ENCODE data around the gene GAPVD1. TPM values are rescaled to one million over a fixed set of nuclear protein-coding genes. Genes with fewer than 3 reads are reported as not detected.
A peak's percentile ranks its signal among the peaks of the same experiment; 100 is the strongest.

The GAPVD1 gene
- total and polyA plus RNA-seq, 2 of the 13 experiments (the other 11 are each of a cell fraction or from before 2014, with no cell fraction given) = 11.1 to 33.2 TPM

- TF ChIP-seq ZNF333 (CRISPR knock-in tag; IDR thresholded peaks at IDR 0.05; ENCODE audit: borderline replicate concordance) = no peak
- TF ChIP-seq ZNF777 (CRISPR knock-in tag; IDR thresholded peaks at IDR 0.05) = no peak
Observed at GRCh38 chr9:125410522-125410894, 148.9 kb downstream of the GAPVD1 start (continued).

- Histone ChIP-seq H3K4me3 (replicated peaks in 1 of 3; ENCODE audit: insufficient read depth in 1 of 3, low read depth in 2 of 3, low read length in 3 of 3) (peak overlapping the region in 1 of 3 experiments; percentile 2; a peak in 1 of 6 replicates), H2AFZ (ENCODE audit: low read length) (no peak overlapping the region)
- in situ Hi-C loops (cut with HindIII; ENCODE audit: extremely low pct_ligation_motif_present, low pct_unique_long_range_greater_than_20kb) = no loop called here
Observed at GRCh38 chr9:125411171-125411756, 149.6 kb downstream of the GAPVD1 start.

GRCh38 chr9:125412166-125412565 lies 150.5 kb downstream of the GAPVD1 start:
- no peak for FAIRE-seq
- POLR2A ChIA-PET = no interaction called here
- BruUV-seq (replicated peaks) = no TSS peak
- TF ChIP-seq HNRNPK (IDR thresholded peaks at IDR 0.05; ENCODE audit: low read depth, low read length, poor library complexity, severe bottlenecking) (no peak), ZNF547 (CRISPR knock-in tag; IDR thresholded peaks at IDR 0.05) (no peak), NCOA1 (CRISPR knock-in tag; IDR thresholded peaks at IDR 0.05) (no peak), GATAD2A (CRISPR knock-in tag; IDR thresholded peaks at IDR 0.05) (no peak), MAFF (IDR thresholded peaks at IDR 0.05; ENCODE audit: low read depth, low read length) (no peak), RFXANK (CRISPR knock-in tag; IDR thresholded peaks at IDR 0.05) (no peak), ZNF780A (CRISPR knock-in tag; IDR thresholded peaks at IDR 0.05) (no peak), RARA (CRISPR knock-in tag; IDR thresholded peaks at IDR 0.05) (no peak), BCL3 (CRISPR knock-in tag; IDR thresholded peaks at IDR 0.05) (no peak), ZNF3 (CRISPR knock-in tag; IDR thresholded peaks at IDR 0.05) (no peak), SCMH1 (CRISPR knock-in tag; IDR thresholded peaks at IDR 0.05; ENCODE audit: borderline replicate concordance) (no peak), MEIS1 (CRISPR knock-in tag; IDR thresholded peaks at IDR 0.05; ENCODE audit: borderline replicate concordance) (no peak), ZNF614 (CRISPR knock-in tag; IDR thresholded peaks at IDR 0.05; ENCODE audit: borderline replicate concordance) (no peak), SP4 (CRISPR knock-in tag; IDR thresholded peaks at IDR 0.05) (no peak)

More at GRCh38 chr9:125411171-125411756, 149.6 kb downstream of the GAPVD1 start:
- TF ChIP-seq CBX1 (IDR thresholded peaks at IDR 0.05; ENCODE audit: low read depth) (no peak), ZNF629 (CRISPR knock-in tag; conservative IDR thresholded peaks at IDR 0.05) (peak; percentile 59; the same call in 1 of the 2 replicates), ISX (CRISPR knock-in tag; conservative IDR thresholded peaks at IDR 0.05) (no peak), TCF7L2 (IDR thresholded peaks at IDR 0.05; ENCODE audit: low read depth, low read length) (no peak)
- ChIA-PET POLR2A (no interaction called here), CTCF (ENCODE audit: low intra/inter-chr PET ratio, low total read pairs) (no interaction called here)
- Histone ChIP-seq H3K27me3 (ENCODE audit: control insufficient read depth in 1 of 2, insufficient read depth in 2 of 2, low read length in 2 of 2) (peaks cover 0 to 20% of the 10 kb centered on the region in 2 experiments; a peak in 4 of 5 replicates), H3K4me2 (ENCODE audit: low read depth, low read length) (no peak overlapping the region), H3K27ac (ENCODE audit: extremely low read length, insufficient read depth, low read length) (no peak overlapping the region), H3K9me3 (ENCODE audit: low read length) (no peaks in the 10 kb centered on the region), H3K4me1 (ENCODE audit: insufficient read depth, low read length) (peaks cover 46% of the 10 kb centered on the region), H3K36me3 (replicated peaks in 1 of 2; ENCODE audit: control insufficient read depth in 1 of 2, insufficient read depth in 2 of 2, low read length in 2 of 2) (no peaks in the 10 kb centered on the region), H3K79me2 (ENCODE audit: insufficient read depth, low read length) (no peaks in the 10 kb centered on the region), H3K9ac (ENCODE audit: insufficient read depth, low read depth, low read length) (no peak overlapping the region), H4K20me1 (ENCODE audit: insufficient read depth, low read length) (no peaks in the 10 kb centered on the region)
- no peak for ATAC-seq
- FAIRE-seq = no peak
- BruUV-seq (replicated peaks) = no TSS peak
- intact Hi-C loops (cut with micrococcal nuclease; ENCODE audit: unreplicated experiment) = no loop called here
- WGBS (ENCODE audit: low lambda C conversion rate) = 33% methylated on average over 9 of the region's 14 CpGs
- DNase-seq (ENCODE audit: low spot score) = no peak

More at GRCh38 chr9:125412166-125412565, 150.5 kb downstream of the GAPVD1 start:
- H3K4me2 ChIP-seq (ENCODE audit: low read depth, low read length) = peak overlapping the region; percentile 50; the same call in 1 of the 2 replicates
- ATAC-seq (no peak), DNase-seq (ENCODE audit: low spot score) (no peak)
- H3K4me3 ChIP-seq (replicated peaks in 1 of 3; ENCODE audit: insufficient read depth in 1 of 3, low read depth in 2 of 3, low read length in 3 of 3) = no peak overlapping the region
- no peaks in the 10 kb centered on the region for H3K9me3 ChIP-seq (ENCODE audit: low read length)
- no peak overlapping the region for H2AFZ ChIP-seq (ENCODE audit: low read length)
- H4K20me1 ChIP-seq (ENCODE audit: insufficient read depth, low read length) = no peaks in the 10 kb centered on the region
- no peak overlapping the region for H3K9ac ChIP-seq (ENCODE audit: insufficient read depth, low read depth, low read length)
- in situ Hi-C loops (cut with HindIII; ENCODE audit: extremely low pct_ligation_motif_present, low pct_unique_long_range_greater_than_20kb) = no loop called here
- CTCF ChIA-PET (ENCODE audit: low intra/inter-chr PET ratio, low total read pairs) = no interaction called here
- H3K36me3 ChIP-seq (replicated peaks in 1 of 2; ENCODE audit: control insufficient read depth in 1 of 2, insufficient read depth in 2 of 2, low read length in 2 of 2) = no peaks in the 10 kb centered on the region
- intact Hi-C loops (cut with micrococcal nuclease; ENCODE audit: unreplicated experiment) = no loop called here
- no peak overlapping the region for H3K27ac ChIP-seq (ENCODE audit: extremely low read length, insufficient read depth, low read length)
- peaks cover 0 to 12% of the 10 kb centered on the region in 2 experiments; a peak in 3 of 5 replicates for H3K27me3 ChIP-seq (ENCODE audit: control insufficient read depth in 1 of 2, insufficient read depth in 2 of 2, low read length in 2 of 2)
- peaks cover 37% of the 10 kb centered on the region for H3K4me1 ChIP-seq (ENCODE audit: insufficient read depth, low read length)
- WGBS (ENCODE audit: low lambda C conversion rate) = 29% methylated on average over 10 of the region's 10 CpGs
- H3K79me2 ChIP-seq (ENCODE audit: insufficient read depth, low read length) = no peaks in the 10 kb centered on the region
